Medulla oblongata (tissue), 1 donor: ENCODE results near the gene APLP2.
A peak's percentile ranks its signal among the peaks of the same experiment; 100 is the strongest.
"Not testable (repeated sequence)": the region's sequence is repeated elsewhere in the genome, so short reads cannot be mapped to it uniquely, and the experiment has no call there.

Experiments used
- DNase-seq: peaks from one replicate; pipeline ENCODE4 v3.0.0-alpha.2; 2015; ENCODE audit errors: extremely low spot score

The APLP2 gene

DNA sequence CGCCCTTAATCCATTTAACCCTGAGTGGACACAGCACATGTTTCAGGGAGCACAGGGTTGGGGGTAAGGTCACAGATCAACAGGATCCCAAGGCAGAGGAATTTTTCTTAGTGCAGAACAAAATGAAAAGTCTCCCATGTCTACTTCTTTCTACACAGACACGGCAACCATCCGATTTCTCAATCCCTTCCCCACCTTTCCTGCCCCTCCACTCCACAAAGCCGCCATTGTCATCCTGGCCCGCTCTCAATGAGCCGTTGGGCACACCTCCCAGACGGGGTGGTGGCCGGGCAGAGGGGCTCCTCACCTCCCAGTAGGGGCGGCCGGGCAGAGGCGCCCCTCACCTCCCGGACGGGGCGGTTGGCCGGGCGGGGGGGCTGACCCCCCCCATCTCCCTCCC is 20.8 kb downstream of the APLP2 start:
- not testable (repeated sequence) for DNase-seq

DNA sequence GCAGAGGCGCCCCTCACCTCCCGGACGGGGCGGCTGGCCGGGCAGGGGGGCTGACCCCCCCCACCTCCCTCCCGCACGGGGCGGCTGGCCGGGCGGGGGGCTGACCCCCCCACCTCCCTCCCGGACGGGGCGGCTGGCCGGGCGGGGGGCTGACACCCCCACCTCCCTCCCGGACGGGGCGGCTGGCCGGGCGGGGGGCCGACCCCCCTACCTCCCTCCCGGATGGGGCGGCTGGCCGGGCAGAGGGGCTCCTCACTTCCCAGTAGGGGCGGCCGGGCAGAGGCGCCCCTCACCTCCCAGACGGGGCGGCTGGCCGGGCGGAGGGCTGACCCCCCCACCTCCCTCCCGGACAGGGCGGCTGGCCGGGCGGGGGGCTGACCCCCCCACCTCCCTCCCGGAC is 21.5 kb downstream of the APLP2 start:
- not testable (repeated sequence) for DNase-seq

DNA sequence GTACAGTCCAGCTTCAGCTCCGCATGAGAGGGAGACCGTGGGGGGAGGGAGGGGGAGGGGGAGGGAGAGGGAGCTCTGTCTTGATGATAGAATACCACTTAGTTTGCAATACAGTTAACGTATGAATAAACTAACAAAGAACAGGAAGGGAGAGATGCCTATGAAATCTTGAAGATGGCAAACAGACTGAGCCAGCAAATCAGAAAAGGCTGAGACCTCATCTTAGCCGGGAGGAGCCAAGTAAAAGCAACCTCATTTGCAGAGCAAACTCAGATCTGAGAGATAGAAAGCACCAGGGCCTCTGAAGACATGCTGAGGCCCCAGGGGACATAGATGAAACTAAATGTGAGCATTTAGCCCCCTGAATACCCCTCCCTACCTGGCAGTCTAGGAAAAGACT is 23.0 kb downstream of the APLP2 start:
- DNase-seq = no peak

DNA sequence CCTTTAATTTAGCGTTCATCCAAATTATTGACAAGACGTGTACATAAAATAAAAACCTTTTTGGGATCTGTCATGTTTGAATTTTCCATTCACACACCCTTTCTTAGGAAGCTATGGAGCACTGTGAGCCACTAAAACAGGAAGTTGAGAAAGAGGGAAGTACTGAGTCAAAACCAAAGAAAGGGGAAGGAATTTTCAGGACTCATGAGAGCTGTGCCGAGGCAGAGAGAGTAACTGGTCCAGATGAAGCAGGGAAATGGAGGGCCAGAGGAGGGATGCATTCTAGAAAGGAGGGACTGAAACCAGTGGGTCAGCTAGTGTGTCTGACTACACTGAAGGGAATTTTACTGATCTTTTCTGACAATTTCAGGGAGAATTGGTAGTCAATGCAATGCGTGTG is 24.9 kb downstream of the APLP2 start:
- peak; percentile 75 for DNase-seq

DNA sequence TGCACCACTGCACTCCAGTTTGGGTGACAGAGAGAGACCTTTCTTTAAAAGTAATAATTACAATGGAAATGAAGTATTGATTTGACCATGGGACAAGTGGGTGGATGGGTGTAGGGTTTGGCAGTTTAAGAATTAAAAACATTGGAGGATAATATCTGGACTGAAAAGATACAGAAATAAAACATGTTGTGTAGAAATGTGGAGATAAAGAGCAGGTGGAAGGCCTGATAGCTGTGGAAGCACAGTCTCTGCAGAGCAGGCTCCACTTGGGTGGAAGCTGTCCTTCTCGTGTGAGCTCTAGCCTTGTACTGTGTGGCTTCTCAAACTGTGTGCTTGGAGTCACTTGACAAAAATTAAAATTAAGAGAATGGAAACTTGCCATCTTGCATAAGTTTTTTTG is 25.6 kb downstream of the APLP2 start:
- DNase-seq = no peak

DNA sequence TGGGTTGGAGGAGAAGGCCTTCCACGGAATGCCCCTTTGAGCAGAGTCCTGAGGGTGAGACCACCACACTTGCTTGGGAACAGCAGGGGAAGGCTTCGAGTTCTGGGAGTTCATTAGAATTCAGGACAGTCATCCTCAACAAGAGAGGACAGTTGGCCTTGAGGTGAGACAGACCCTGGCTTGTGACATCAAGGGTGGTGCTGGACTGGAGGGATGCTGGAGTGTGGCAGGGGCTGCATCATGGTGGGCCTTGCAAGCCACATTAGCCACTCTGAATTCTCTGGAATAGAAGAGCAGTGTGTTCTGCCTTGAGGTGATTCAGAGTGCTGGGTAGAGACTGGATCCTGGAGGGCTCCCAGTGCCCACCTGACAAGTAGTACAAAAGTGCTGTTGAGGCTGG is 26.3 kb downstream of the APLP2 start:
- no peak for DNase-seq

DNA sequence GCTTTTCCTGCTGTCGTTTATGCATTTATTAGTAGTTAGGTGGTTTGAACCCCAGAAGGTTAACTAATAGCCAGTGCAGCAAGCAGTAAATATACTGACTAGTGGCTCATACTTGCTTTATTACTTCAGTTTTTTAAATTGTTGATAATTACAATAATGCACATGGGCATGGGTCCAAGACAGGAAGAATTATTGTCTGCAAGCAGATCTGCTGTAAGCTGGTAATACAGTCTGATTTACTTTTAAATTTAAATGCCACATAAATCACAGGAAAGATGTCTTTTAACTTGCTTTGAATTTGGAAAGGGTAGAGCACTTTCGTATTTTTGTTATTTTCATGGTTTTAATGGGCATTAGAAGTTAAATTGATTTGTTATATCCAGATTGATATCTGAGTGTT is 27.1 kb downstream of the APLP2 start:
- DNase-seq = no peak

DNA sequence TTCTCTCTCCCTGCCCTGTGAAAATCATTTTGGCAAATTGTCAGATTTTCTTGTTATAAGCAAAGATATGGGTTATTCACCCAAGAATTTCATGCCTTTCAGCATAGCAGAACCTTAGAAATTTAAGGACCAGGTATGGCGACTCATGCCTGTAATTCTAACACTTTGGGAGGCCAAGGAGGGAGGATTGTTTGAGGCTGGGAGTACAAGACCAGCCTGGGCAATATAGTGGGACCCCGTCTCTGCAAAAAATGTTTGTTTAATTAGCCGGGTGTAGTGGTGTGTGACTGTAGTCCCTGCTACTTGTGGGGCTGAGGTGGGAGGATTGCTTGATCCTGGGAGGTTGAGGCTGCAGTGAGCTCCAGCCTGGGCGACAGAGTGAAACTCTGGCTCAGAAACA is 27.6 kb downstream of the APLP2 start:
- DNase-seq = no peak

DNA sequence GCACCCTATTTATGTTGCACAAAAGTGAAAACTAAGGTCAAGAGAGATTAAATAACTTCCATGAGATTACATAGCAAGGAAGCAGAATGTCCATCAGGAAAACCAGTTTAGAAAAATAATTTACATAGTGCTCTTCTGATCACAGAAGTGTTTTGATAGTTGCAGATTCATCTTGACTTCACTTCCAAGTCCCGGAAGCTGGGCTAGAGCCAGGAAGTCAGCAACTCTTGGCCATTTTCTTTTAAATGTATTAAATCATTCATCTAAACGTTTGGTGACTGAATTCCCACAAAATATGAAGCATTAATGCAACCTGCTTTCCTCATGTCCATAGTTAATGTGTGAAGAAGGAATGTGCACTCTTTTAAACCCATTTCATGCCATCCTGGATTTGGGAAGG is 29.7 kb downstream of the APLP2 start:
- DNase-seq = no peak

DNA sequence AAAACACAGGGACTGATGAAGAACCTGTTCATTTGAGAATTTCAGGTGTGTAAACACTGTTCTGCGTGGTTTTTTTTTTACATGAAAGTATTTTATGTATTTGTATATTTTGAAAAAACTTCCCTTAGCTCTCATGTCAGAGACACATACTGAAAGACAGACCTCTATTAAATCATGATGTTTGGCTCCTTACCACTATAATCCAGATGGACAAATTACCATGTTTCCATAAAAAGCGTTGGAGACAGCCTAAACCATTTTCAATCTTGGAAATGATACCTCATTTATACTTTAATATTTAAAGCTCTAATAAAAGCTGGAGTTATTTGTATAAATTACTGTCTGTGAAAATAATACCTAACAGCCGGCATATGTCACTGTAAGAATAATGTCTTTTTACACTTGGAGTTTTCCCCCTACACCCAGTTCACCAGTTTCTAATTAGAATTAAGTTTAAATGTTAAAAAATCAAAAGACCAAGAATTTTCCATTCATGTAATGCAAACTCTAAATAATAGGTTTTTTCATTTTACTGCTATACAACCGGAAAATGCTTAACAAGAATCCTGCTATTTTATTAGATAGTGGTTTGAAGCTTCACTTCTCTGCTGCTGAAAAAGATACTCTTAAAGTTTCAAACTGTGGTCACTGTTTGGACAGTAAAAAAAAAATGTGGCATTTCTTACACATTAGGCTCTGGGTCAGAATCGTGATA is 30.8 kb downstream of the APLP2 start:
- no peak for DNase-seq

DNA sequence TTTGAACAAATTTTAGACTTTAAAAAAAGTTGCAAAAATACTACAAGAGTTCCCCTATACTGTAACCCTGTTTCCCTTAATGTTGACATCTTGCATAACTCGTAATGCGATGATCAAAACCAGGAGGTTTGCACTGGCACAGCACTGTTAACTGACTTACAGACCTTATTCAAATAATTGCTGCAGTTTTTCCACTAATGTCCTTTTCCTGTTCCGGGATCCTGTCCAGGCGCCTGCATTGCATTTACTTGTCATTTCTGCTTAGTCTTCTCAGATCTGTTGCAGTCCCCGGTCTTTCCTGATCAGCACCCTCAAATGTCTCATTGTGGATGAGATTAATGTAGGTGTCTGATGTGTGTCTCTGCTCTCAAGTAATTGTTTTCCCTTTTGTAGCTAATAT is 32.0 kb downstream of the APLP2 start:
- DNase-seq = no peak

DNA sequence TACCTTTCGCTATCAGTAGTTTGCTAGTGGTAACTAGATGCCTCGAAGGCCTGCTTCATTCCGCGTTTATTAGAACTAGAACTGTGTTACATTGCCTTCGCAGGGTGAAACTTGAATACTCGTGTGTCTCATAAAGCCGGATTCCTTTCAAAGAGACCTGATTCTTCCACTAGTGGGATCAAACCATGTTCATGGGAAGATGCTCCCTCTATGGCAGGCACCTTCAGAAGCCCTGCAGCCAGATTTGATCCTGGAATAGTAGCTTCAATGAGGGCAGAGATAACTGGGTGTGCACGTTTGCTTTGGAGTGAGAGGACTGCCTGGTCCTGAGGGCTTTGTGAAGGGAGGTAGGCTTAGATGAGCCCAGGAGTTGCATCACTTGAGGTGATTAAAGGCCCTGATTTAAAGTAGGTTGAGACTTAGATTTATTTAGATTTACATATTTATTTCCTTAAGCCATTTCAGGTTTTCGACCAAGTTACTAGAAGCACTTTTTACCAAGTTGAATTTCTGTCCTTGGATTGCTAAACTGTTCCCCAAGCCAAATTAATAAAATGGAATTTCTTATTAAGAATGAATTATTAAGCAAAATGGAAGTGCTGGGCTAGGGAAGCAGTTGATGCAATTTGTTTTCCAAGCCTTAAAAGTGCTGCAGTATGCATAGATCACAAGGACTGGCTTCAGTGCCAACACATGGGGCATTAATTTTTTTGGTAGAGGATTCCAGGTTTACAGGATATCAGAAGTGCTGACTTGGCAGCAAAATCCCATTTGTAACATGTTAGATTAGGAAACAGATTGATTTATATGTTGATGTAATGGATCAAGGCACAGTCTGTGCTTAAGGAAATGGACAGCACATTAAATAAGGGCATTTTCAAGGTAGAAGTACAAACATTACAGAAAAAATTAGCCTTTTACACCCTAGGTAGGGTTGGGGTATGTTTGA is 32.9 kb downstream of the APLP2 start:
- no peak for DNase-seq

DNA sequence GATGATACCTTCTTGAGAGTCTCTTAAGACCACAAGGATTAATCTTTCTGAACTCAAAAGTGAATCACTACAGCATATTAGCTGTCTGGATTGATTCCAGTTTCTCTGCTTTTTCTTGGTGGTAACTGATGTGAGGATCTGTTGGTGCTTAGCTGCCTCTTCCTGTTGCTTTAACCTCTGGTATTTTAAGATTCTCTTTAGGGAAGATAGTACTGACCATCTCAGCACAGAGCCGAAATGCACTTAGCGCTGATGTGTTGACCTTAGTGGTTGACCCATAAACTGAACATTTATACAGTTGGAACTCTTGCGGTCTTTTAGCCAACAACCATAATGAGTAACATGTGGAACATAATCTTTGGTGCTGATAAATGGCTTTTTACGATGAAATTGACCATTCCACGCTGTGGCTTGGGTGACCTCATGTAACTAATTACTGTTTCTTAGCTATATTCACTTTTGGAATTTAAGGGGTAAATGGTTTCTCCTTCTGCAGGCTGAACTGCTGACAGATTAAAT is 33.7 kb downstream of the APLP2 start:
- no peak for DNase-seq

DNA sequence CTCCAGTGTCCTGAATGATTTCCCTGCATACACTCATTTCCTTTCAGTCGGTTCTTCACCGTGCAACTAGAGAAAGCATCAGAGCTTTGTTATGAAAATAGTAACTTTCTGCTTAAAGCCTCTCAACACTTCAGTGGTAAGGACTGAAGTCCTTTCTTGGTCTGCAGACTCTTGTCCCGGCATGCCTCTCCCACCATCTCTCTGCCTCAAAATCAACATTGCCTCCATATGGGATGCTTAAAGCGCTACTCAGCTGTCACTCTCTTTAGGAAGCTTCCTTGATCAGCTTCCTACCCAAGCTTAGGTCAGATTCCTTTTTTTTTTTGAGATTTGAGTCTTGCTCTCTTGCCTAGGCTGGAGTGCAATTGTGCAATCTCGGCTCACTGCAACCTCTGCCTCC is 36.7 kb downstream of the APLP2 start:
- DNase-seq = no peak

DNA sequence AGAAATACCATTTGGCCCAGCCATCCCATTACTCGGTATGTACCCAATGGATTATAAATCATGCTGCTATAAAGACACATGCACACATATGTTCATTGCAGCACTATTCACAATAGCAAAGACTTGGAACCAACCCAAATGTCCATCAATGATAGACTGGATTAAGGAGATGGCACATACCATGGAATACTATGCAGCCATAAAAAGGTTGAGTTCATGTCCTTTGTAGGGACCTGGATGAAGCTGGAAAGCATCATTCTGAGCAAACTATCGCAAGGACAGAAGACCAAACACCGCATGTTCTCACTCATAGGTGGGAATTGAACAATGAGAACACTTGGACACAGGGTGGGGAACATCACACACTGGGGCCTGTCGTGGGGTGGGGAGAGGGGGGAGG is 39.0 kb downstream of the APLP2 start:
- DNase-seq = not testable (repeated sequence)

DNA sequence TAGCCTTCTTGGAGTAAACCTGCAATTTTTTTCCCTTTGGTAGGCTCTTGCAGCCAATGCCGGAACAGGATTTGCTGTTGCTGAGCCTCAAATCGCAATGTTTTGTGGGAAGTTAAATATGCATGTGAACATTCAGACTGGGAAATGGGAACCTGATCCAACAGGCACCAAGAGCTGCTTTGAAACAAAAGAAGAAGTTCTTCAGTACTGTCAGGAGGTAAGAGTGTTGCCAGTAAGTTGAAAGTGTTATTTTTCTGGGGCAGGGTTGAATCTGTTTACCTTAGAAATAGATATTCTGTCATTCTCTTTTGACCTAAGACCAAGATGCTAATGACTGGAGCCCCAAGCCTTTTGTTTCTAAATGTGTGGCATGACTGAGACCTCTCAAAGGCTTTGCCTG is 39.7 kb downstream of the APLP2 start:
- no peak for DNase-seq

DNA sequence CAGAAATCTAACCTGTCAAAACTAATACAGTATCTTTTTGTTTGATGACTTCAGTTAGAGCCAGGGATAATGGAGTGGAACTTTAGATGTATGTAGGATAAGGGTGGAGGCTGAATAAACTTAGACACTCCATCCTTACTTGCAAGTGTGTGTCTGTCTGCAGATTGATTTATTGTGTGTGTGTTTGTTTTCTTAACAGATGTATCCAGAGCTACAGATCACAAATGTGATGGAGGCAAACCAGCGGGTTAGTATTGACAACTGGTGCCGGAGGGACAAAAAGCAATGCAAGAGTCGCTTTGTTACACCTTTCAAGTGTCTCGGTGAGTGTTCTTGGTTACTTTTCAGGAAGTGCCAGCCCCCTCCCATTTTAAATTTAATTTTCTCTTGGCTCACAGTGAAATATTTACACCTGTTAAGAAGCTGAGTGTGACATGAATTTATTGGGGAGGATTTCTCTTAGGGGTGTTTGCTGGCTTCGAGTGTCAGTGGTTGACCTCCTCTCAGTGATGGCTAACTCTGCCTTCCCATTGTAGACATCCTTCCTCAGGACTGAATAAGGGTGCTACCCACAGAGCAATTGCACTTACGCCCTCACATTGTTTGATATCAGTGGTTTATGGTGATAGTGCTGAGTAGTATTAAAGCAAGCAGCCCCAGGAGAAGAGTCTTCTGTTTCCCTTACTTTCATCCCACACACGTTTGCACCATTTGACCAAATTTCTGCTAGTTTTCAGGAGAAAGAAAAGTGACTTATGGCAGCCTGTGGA is 40.8 kb downstream of the APLP2 start:
- no peak for DNase-seq

DNA sequence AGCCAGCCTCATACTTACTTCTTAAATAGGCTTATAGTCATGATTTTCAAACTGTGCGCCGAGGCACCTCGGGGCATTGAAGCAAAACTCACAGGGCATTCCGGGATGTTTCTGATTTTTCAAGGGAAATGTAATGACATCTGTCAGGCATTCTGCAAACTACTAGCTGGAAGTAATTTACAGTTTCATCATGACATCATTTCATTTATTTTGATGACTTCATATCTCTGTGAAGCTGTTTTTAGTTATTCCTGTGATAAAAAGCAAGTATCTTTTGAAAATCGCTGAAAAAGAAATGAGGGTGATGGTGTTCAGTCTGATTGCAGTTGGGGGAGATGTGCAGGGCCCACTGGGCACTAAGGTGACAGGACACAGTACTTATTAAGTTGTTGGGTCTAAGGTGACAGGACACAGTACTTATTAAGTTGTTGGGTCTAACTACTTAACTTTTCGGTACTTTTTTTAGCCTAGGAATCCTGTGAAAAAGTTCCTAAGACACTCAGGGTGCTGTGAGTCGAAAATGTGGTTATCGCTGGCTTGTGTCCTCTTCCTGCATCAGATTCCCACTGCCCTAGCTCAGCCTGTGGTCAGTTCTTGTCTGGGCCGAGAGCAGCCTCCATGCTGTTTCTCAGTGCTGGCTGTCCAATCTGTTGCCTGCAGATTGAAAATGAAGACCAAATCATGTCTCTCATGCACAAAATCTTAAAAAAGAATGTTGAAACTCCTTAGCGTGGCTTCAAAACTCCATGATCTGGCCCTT is 42.6 kb downstream of the APLP2 start:
- no peak for DNase-seq

DNA sequence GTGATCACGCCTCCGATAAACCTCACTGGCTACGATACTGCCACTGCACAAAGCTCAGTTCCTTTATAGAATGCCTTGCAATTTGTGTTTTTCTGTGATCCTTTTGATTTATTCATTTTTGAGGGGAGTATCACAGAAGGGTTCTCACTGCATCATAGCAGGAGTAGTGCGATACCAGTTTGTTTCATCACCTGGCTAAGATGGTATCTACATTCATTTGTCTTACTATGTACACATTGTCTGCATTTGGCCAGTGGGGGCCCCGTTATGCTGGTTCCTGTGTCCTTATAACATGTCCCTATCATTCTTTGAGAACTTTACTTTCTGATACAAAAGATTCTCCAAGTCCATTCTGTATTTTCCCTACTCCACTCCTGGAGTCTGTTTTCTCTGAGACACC is 44.6 kb downstream of the APLP2 start:
- no peak for DNase-seq

DNA sequence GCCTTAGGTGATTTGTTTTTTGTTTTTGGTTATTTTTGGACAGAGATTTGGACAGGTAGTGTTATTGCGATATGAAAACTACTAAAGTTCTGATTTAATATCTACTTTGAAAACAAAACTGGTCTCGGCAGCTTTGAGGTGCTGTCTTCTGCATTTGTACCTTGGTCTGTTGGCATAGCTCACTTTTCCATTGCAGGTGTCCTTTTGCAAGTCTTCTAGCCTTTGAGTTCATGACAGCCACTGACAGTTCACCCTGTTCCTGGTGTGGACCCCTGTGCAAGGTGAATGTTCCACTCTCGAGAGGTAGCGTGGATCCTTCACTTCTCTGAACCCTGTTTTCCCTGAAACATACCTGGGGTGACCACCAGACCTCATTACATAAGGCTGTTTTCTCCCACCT is 45.0 kb downstream of the APLP2 start:
- no peak for DNase-seq

DNA sequence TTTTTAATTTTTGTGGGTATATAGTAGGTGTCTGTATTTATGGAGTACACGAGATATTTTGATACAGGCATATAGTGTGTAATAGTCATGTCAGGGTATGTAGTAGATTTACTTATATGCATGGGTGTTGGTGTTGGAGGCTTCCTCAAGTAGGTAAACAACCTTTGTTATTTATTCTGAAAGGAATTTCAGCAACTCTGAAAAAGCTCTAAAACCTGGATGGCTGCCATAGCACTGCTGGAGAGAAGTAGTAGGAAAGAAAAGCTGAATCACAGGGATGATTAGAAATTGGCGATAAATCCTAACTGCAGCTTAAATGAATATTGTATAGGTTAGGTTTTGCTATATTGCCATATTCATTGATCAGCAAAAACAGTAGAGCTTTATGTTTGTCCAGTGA is 45.5 kb downstream of the APLP2 start:
- no peak for DNase-seq
